IMR-90 (cell line): ENCODE data around the gene PLCB2.

Source experiments
- BHLHE40 ChIP-seq: fragments of 150-350 bp; IDR thresholded peaks from 2 replicates; pipeline ENCODE4 v1.6.1; 2016; ENCODE audit warnings: mild to moderate bottlenecking, low read depth, low read length
- CEBPB ChIP-seq: IDR thresholded peaks from 2 replicates; pipeline ENCODE4 v1.6.1; 2012; ENCODE audit warnings: low read depth, low read length, improper control_type of control experiment
- CHD1 ChIP-seq: IDR thresholded peaks from 2 replicates; pipeline ENCODE4 v1.6.1; 2012; ENCODE audit warnings: low read depth, low read length, improper control_type of control experiment
- CTCF ChIP-seq: conservative IDR thresholded peaks from 2 replicates; pipeline ENCODE4 v1.5.1; 2012; ENCODE audit warnings: mild to moderate bottlenecking, low read depth, low read length, improper control_type of control experiment
- FOS ChIP-seq: fragments of 150-350 bp; IDR thresholded peaks from 2 replicates; pipeline ENCODE4 v1.6.1; 2016; ENCODE audit warnings: low read depth, low read length
- MAFK ChIP-seq: IDR thresholded peaks from 2 replicates; pipeline ENCODE4 v1.6.1; 2012; ENCODE audit warnings: low read depth, low read length, improper control_type of control experiment
- MAZ ChIP-seq: IDR thresholded peaks from 2 replicates; pipeline ENCODE4 v1.6.1; 2012; ENCODE audit warnings: low read depth, mild to moderate bottlenecking, low read length, improper control_type of control experiment, moderate library complexity, borderline replicate concordance
- MXI1 ChIP-seq: IDR thresholded peaks from 2 replicates; pipeline ENCODE4 v1.6.1; 2012; ENCODE audit warnings: low read depth, mild to moderate bottlenecking, low read length, moderate library complexity, borderline replicate concordance
- NFE2L2 ChIP-seq: fragments of 150-350 bp; IDR thresholded peaks from 2 replicates; pipeline ENCODE4 v1.6.1; 2016; ENCODE audit warnings: low read depth, mild to moderate bottlenecking, low read length
- POLR2A ChIP-seq: IDR thresholded peaks from 2 replicates; pipeline ENCODE4 v1.6.1; 2012; ENCODE audit warnings: mild to moderate bottlenecking, low read depth, low read length
- RAD21 ChIP-seq: IDR thresholded peaks from 2 replicates; pipeline ENCODE4 v1.6.1; 2012; ENCODE audit warnings: low read length, improper control_type of control experiment
- RFX5 ChIP-seq: IDR thresholded peaks from 2 replicates; pipeline ENCODE4 v1.8.0; 2012; ENCODE audit warnings: low read depth, mild to moderate bottlenecking, low read length, moderate library complexity
- SMC3 ChIP-seq: fragments of 150-350 bp; IDR thresholded peaks from 2 replicates; pipeline ENCODE4 v1.6.1; 2016; ENCODE audit warnings: low read depth, mild to moderate bottlenecking, antibody characterized with exemption, low read length, moderate library complexity
- USF2 ChIP-seq: fragments of 150-350 bp; IDR thresholded peaks from 2 replicates; pipeline ENCODE4 v1.6.1; 2017; ENCODE audit warnings: mild to moderate bottlenecking, antibody characterized with exemption, low read length, low read depth

- TF ChIP-seq CTCF, result no peak
- no peak for TF ChIP-seq MXI1
- TF ChIP-seq RAD21, result no peak
- no peak for TF ChIP-seq MAFK
- no peak for TF ChIP-seq POLR2A
- no peak for TF ChIP-seq MAZ
- TF ChIP-seq SMC3, result no peak
- TF ChIP-seq FOS, result no peak
- TF ChIP-seq USF2, result no peak
- TF ChIP-seq RFX5, result no peak
- TF ChIP-seq CEBPB, result no peak
- no peak for TF ChIP-seq CHD1
- no peak for TF ChIP-seq BHLHE40
- TF ChIP-seq NFE2L2, result no peak
Measured at GRCh38 chr15:40297356-40297755, 10.4 kb downstream of the PLCB2 start.
